Gastrocnemius medialis (tissue), 4 donors: ENCODE data around the gene SH3BP5.

ENCODE experiments used
- POLR2A ChIP-seq, 2 donors: fragments of 450-650 bp; IDR thresholded peaks; one replicate each; pipeline ENCODE4 v1.6.1; 2017; ENCODE audit warnings: antibody characterized with exemption in 2 of 2, mild to moderate bottlenecking in 2 of 2, moderate library complexity in 2 of 2
- TF ChIP-seq, protein P1 (sequence below), 5 experiments: fragments of 450-650 bp in 3 of 5; fragments of 200-600 bp in 2 of 5; sonication (generic) in 2 of 5; IDR thresholded peaks in 4 of 5; conservative IDR thresholded peaks in 1 of 5; 1 replicate in 4 of 5; 2 replicates in 1 of 5; pipeline ENCODE4 v1.5.1; 2016 to 2019; ENCODE audit warnings: antibody characterized with exemption in 5 of 5, mild to moderate bottlenecking in 3 of 5, moderate library complexity in 3 of 5

DNA sequence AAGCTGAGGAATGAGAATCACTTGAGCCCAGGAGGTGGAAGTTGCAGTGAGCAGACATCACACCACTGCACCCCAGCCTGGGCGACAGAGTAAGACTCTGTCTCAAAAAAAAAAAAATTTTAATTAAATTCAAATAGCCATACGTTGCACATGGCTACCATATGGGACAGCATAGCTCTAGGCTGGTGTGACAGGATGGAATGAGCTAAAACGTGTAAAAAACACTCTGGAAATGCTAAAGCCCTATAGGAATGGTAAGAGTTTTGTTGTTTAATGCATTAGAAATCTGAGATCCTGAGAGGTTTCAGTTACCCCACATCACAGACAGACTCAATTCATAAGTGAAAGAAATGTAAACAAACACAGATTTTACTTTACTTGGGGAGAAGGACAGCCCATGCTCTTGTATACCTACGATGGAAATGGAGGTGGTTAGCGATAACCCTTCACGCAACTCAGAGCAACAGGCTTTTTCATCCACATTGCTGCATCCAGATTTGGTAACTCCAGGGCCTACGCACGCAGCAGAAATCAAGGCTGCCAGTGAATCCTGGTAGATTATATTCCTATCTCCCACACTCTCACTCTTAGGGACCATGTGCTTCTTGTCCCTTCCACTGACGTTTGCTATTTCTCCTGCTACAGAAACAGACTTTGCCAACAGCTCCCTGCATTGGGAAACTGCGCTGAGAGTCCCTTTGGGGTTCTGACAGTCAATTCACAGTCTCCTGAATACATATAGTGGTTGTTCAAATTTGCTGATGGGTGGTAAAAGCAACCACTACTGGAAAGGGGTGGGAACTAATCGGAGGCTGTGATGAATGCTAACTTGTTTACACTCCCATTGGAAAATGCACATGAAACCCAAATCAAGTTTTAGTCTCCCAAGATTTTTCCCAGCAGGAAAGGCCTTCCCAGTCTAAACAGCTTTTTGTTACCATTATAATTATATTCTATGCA, 3.1 kb downstream of the SH3BP5 start:
- TF ChIP-seq, protein P1, sequence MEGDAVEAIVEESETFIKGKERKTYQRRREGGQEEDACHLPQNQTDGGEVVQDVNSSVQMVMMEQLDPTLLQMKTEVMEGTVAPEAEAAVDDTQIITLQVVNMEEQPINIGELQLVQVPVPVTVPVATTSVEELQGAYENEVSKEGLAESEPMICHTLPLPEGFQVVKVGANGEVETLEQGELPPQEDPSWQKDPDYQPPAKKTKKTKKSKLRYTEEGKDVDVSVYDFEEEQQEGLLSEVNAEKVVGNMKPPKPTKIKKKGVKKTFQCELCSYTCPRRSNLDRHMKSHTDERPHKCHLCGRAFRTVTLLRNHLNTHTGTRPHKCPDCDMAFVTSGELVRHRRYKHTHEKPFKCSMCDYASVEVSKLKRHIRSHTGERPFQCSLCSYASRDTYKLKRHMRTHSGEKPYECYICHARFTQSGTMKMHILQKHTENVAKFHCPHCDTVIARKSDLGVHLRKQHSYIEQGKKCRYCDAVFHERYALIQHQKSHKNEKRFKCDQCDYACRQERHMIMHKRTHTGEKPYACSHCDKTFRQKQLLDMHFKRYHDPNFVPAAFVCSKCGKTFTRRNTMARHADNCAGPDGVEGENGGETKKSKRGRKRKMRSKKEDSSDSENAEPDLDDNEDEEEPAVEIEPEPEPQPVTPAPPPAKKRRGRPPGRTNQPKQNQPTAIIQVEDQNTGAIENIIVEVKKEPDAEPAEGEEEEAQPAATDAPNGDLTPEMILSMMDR (IDR thresholded peaks at IDR 0.05 in 4 of 5, conservative IDR thresholded peaks at IDR 0.05 in 1 of 5): no peak
- peak in 1 of 2 donors; percentile 15 for TF ChIP-seq POLR2A (IDR thresholded peaks at IDR 0.05)
